ENCODE data around the gene FOS. TPM values are rescaled to one million over a fixed set of nuclear protein-coding genes. Genes with fewer than 3 reads are reported as not detected.

The FOS gene
- total and polyA plus RNA-seq, 2 of the 13 experiments (the other 11 are each of a cell fraction or from before 2014, with no cell fraction given), result 15.9 to 24.2 TPM

GRCh38 chr14:75307700-75308379 lies 29.2 kb downstream of the FOS start (continued):
- TF ChIP-seq ZNF609 (CRISPR knock-in tag; IDR thresholded peaks at IDR 0.05; ENCODE audit: borderline replicate concordance) (no peak), FIP1L1 (IDR thresholded peaks at IDR 0.05; ENCODE audit: borderline replicate concordance, insufficient read depth, low read depth, low read length) (no peak), NFYC (CRISPR knock-in tag; IDR thresholded peaks at IDR 0.05) (no peak), SCMH1 (CRISPR knock-in tag; IDR thresholded peaks at IDR 0.05; ENCODE audit: borderline replicate concordance) (no peak), RBFOX2 (IDR thresholded peaks at IDR 0.05; ENCODE audit: low read depth, low read length) (no peak), TARDBP (CRISPR knock-in tag; IDR thresholded peaks at IDR 0.05) (no peak), YEATS2 (CRISPR knock-in tag; IDR thresholded peaks at IDR 0.05; ENCODE audit: borderline replicate concordance) (no peak), NRL (CRISPR knock-in tag; IDR thresholded peaks at IDR 0.05; ENCODE audit: borderline replicate concordance) (no peak), KDM2A (CRISPR knock-in tag; IDR thresholded peaks at IDR 0.05; ENCODE audit: borderline replicate concordance, low read depth) (peak; percentile 64; the same call in 1 of the 2 replicates), TGIF2 (CRISPR knock-in tag; IDR thresholded peaks at IDR 0.05) (no peak), ZNF224 (CRISPR knock-in tag; IDR thresholded peaks at IDR 0.05) (no peak), NR0B2 (CRISPR knock-in tag; IDR thresholded peaks at IDR 0.05) (no peak), ATF2 (CRISPR knock-in tag; IDR thresholded peaks at IDR 0.05) (no peak), ZBTB39 (CRISPR knock-in tag; IDR thresholded peaks at IDR 0.05) (no peak), ZNF331 (CRISPR knock-in tag; IDR thresholded peaks at IDR 0.05) (peak; percentile 64; the same call in 1 of the 2 replicates), TOPORS (CRISPR knock-in tag; IDR thresholded peaks at IDR 0.05) (no peak), ZSCAN22 (CRISPR knock-in tag; IDR thresholded peaks at IDR 0.05) (no peak)
